HEK293 (cell line): ENCODE measurements around the gene MGAT5B.

Experiments
- KLF1 ChIP-seq: fragments of 450-650 bp; formaldehyde crosslinking; IDR thresholded peaks from 2 replicates; pipeline ENCODE4 v1.5.1; 2016; ENCODE audit warnings: missing biosample characterization, missing genetic modification characterization
- KLF8 ChIP-seq: fragments of 450-650 bp; formaldehyde crosslinking; IDR thresholded peaks from 2 replicates; pipeline ENCODE4 v1.5.1; 2016; ENCODE audit warnings: missing biosample characterization, missing genetic modification characterization
- YY1 ChIP-seq: fragments of 450-650 bp; formaldehyde crosslinking; IDR thresholded peaks from 2 replicates; pipeline ENCODE4 v1.5.1; 2018; ENCODE audit warnings: missing biosample characterization, missing genetic modification characterization
- ZNF549 ChIP-seq: fragments of 450-650 bp; IDR thresholded peaks from 2 replicates; pipeline ENCODE4 v1.5.1; 2018; ENCODE audit warnings: missing biosample characterization, missing genetic modification characterization, mild to moderate bottlenecking, inconsistent platforms, moderate library complexity
- TF ChIP-seq, protein P1 (sequence below): fragments of 450-650 bp; formaldehyde crosslinking; IDR thresholded peaks from 2 replicates; pipeline ENCODE4 v1.5.1; 2016; ENCODE audit warnings: missing biosample characterization, missing genetic modification characterization
- TF ChIP-seq, protein P2 (sequence below): sonication (generic); formaldehyde crosslinking; IDR thresholded peaks from 2 replicates; pipeline ENCODE4 v1.8.1; 2022; ENCODE audit warnings: mild to moderate bottlenecking, moderate library complexity, missing genetic modification reagents
- TF ChIP-seq, protein P3 (sequence below): fragments of 450-650 bp; formaldehyde crosslinking; IDR thresholded peaks from 2 replicates; pipeline ENCODE4 v1.5.1; 2016; ENCODE audit warnings: missing biosample characterization, missing genetic modification characterization, borderline replicate concordance
- TF ChIP-seq, protein P4 (sequence below): fragments of 450-650 bp; formaldehyde crosslinking; optimal IDR thresholded peaks from 2 replicates; pipeline ENCODE3; 2016; ENCODE audit warnings: missing biosample characterization, mild to moderate bottlenecking, missing genetic modification characterization
- TF ChIP-seq, protein P5 (sequence below): fragments of 450-650 bp; formaldehyde crosslinking; IDR thresholded peaks from 2 replicates; pipeline ENCODE4 v1.5.1; 2016; ENCODE audit warnings: missing biosample characterization, missing genetic modification characterization

DNA sequence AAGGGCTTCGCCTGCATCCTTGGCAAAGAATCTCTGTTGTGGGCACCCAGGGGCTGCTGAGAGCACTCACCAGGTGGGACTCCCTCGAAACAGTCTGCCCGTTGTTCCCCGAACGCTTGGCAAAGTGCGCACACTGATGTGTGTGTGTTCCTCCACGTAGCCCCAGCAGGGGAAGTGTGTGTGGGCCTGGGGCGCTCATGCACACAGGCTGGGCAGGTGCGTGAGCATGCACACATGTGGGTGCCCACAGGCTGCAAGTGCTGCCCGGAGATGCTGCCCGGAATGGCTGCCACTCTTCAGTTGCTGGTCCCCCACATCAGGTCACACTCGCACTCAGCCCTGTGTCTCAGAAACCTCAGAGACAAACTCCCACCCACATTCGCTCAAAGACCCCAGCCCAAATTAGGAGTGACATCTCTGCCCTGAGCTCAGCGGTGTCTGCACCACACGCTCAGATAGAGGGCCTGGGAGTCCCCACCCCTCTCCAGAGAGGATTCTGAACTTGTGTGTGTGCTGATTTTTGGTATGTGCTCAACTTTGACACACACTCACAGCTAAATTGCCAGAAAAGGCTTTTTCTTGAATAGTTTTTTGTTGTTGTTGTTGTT lies 119.4 kb downstream of the MGAT5B start:
- TF ChIP-seq, protein P1, sequence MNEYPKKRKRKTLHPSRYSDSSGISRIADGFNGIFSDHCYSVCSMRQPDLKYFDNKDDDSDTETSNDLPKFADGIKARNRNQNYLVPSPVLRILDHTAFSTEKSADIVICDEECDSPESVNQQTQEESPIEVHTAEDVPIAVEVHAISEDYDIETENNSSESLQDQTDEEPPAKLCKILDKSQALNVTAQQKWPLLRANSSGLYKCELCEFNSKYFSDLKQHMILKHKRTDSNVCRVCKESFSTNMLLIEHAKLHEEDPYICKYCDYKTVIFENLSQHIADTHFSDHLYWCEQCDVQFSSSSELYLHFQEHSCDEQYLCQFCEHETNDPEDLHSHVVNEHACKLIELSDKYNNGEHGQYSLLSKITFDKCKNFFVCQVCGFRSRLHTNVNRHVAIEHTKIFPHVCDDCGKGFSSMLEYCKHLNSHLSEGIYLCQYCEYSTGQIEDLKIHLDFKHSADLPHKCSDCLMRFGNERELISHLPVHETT: no peak
- TF ChIP-seq, protein P2, sequence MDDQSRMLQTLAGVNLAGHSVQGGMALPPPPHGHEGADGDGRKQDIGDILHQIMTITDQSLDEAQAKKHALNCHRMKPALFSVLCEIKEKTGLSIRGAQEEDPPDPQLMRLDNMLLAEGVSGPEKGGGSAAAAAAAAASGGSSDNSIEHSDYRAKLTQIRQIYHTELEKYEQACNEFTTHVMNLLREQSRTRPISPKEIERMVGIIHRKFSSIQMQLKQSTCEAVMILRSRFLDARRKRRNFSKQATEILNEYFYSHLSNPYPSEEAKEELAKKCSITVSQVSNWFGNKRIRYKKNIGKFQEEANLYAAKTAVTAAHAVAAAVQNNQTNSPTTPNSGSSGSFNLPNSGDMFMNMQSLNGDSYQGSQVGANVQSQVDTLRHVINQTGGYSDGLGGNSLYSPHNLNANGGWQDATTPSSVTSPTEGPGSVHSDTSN (CRISPR knock-in tag): no peak
- TF ChIP-seq, protein P3, sequence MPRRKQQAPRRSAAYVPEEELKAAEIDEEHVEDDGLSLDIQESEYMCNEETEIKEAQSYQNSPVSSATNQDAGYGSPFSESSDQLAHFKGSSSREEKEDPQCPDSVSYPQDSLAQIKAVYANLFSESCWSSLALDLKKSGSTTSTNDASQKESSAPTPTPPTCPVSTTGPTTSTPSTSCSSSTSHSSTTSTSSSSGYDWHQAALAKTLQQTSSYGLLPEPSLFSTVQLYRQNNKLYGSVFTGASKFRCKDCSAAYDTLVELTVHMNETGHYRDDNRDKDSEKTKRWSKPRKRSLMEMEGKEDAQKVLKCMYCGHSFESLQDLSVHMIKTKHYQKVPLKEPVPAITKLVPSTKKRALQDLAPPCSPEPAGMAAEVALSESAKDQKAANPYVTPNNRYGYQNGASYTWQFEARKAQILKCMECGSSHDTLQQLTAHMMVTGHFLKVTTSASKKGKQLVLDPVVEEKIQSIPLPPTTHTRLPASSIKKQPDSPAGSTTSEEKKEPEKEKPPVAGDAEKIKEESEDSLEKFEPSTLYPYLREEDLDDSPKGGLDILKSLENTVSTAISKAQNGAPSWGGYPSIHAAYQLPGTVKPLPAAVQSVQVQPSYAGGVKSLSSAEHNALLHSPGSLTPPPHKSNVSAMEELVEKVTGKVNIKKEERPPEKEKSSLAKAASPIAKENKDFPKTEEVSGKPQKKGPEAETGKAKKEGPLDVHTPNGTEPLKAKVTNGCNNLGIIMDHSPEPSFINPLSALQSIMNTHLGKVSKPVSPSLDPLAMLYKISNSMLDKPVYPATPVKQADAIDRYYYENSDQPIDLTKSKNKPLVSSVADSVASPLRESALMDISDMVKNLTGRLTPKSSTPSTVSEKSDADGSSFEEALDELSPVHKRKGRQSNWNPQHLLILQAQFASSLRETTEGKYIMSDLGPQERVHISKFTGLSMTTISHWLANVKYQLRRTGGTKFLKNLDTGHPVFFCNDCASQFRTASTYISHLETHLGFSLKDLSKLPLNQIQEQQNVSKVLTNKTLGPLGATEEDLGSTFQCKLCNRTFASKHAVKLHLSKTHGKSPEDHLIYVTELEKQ (tag by site-specific recombination): no peak
- TF ChIP-seq, protein P4, sequence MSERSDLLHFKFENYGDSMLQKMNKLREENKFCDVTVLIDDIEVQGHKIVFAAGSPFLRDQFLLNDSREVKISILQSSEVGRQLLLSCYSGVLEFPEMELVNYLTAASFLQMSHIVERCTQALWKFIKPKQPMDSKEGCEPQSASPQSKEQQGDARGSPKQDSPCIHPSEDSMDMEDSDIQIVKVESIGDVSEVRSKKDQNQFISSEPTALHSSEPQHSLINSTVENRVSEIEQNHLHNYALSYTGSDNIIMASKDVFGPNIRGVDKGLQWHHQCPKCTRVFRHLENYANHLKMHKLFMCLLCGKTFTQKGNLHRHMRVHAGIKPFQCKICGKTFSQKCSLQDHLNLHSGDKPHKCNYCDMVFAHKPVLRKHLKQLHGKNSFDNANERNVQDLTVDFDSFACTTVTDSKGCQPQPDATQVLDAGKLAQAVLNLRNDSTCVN (tag by site-specific recombination): no peak
- no peak for TF ChIP-seq KLF1 (tag by site-specific recombination)
- TF ChIP-seq, protein P5, sequence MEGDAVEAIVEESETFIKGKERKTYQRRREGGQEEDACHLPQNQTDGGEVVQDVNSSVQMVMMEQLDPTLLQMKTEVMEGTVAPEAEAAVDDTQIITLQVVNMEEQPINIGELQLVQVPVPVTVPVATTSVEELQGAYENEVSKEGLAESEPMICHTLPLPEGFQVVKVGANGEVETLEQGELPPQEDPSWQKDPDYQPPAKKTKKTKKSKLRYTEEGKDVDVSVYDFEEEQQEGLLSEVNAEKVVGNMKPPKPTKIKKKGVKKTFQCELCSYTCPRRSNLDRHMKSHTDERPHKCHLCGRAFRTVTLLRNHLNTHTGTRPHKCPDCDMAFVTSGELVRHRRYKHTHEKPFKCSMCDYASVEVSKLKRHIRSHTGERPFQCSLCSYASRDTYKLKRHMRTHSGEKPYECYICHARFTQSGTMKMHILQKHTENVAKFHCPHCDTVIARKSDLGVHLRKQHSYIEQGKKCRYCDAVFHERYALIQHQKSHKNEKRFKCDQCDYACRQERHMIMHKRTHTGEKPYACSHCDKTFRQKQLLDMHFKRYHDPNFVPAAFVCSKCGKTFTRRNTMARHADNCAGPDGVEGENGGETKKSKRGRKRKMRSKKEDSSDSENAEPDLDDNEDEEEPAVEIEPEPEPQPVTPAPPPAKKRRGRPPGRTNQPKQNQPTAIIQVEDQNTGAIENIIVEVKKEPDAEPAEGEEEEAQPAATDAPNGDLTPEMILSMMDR: no peak
- no peak for TF ChIP-seq YY1 (tag by site-specific recombination)
- no peak for TF ChIP-seq KLF8 (tag by site-specific recombination)
- no peak for TF ChIP-seq ZNF549 (tag by site-specific recombination)
